GM19397 (cell line): ENCODE results near the gene ATP10A.
"Not testable (repeated sequence)": the region's sequence is repeated elsewhere in the genome, so short reads cannot be mapped to it uniquely, and the experiment has no call there.

ENCODE experiments used
- ATAC-seq: cut with Tn5 transposase; IDR thresholded peaks from one replicate; pipeline ENCODE4 v1.9.1; 2021; ENCODE audit warnings: mild to moderate bottlenecking, moderate library complexity; ENCODE audit not compliant: unreplicated experiment

Gene ATP10A

DNA sequence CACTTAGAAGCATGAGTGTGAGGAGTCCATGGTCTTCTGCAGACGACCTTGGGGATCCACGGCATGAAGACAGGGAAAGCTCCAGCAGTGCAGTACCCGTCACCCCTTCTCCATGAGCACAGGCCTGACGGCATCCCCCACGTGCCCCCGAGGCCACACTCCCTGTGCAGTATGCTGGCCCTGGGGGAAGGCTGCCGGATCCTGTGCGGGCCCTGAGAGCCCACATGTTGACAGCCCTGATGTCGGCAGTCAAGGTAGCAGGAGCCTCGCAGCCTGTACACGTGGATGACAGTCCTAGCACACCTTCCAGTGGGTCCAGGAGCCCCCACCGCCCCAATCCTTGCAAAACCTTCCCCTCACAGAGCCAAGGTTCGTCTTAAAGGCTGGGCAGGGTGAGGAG, 195.3 kb downstream of the ATP10A start:
- ATAC-seq, result no peak

DNA sequence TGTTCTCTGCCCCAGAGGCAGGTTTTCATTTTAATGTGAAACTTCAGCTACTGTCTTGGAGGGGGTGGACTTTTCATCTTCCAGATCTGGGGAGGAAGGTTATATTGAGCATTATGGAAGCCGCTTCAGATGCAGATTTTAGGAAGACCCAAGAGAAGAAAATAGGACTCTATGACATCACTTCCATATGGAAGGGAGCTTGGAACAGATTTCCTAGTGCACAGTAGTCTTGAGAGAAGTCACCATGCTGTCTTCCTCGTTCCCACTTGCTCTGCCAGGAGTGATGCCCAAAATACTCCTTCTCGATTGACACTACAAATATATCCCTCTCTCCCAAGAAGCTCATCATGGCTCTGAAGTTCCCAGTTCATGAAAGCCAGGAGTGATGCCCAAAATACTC, 197.2 kb downstream of the ATP10A start:
- ATAC-seq, result no peak

DNA sequence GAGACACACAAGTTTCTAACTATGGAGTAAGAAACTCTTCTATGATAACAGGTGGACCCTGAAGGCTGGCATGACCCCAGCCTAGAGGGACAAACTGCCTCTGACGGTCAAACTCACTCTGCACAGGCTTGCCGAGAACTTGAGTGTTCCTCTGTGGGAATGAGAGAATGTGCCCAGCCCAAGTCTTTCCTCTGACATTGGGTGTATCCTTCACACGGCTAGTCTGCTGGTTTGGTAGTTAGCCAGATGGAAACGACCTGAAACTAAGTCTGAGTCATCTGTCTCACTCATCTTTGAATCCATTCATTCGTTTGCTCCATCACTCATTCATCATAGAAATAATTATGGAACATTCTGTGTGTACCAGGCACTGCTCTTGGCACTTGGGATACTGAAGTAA, 198.4 kb downstream of the ATP10A start:
- ATAC-seq, result no peak

DNA sequence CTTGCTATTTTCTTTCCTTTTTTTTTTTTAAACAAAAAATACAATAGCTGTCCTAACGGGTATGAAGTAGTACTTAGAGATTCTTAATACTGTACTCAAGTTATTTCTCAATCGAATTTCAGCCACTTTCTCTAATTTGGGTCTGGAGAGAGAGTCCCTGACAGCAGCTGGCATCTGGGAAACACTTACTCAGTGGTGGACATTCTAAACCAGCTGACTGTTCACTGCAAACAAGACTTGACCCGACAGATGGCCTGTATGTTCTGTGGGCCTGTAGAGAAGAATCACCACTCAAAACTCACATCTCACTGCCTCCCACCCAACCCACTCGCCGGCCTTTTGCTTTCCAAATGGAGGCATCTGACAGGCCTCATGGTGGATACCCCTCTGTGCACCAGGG, 199.6 kb downstream of the ATP10A start:
- no peak for ATAC-seq

DNA sequence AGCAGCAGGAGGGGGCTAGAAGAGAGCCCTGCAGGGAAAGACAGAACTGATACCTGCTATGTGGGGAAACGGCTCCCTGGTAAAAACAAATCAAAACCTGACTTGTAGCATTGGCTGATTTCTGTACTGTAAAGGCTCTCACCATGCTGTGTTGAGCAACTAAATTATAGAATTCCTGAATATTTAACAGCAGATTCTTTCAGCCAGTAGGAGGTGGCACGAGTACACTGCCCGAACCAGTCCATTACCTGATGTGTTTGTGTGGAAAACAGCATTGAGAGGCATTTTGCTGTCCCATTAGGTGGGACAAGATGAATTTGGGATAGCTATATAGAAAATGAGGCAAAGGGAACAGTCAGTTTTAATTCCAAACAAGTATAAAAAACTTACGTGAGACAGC, 201.2 kb downstream of the ATP10A start:
- ATAC-seq, result no peak

DNA sequence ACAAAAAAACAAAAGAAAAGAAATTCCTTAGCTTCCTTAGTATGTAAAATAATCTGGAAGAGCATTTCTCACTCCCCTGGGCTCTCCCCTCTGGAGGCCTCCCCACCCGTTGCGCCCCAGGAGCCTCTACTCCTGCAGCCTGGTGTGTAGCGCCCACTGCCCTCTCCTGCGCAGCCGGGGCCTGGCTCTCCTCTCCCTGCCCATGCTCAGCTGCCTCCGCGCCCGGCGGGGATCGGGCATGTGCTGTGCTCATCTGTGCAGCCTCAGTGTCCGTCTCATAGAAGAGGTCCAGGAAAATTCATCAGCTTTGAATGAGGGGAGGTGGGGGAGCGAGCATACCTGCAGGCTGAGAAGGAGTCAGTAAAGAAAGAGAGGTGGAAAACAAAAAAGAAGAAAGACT, 203.9 kb downstream of the ATP10A start:
- ATAC-seq, result no peak

DNA sequence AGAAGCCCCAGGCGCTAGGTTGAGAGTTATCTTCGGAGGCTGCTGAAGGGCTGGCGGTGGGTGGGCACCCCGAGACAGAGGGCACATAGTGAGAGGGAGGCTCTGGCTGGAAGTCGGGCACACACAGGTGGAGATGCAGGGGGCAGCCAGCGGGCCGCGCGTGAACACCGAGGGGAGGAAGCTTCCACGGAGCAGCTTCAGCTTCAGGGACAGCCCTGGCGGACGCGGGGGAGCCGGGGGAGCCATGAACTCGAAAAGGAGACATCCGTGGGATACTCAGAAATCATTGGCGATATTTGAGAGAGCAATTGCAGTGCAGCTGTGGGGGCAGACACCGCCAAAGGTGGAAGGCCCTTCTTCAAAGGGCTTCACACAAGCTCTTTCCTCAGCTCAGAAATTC, 204.6 kb downstream of the ATP10A start:
- ATAC-seq, result no peak

DNA sequence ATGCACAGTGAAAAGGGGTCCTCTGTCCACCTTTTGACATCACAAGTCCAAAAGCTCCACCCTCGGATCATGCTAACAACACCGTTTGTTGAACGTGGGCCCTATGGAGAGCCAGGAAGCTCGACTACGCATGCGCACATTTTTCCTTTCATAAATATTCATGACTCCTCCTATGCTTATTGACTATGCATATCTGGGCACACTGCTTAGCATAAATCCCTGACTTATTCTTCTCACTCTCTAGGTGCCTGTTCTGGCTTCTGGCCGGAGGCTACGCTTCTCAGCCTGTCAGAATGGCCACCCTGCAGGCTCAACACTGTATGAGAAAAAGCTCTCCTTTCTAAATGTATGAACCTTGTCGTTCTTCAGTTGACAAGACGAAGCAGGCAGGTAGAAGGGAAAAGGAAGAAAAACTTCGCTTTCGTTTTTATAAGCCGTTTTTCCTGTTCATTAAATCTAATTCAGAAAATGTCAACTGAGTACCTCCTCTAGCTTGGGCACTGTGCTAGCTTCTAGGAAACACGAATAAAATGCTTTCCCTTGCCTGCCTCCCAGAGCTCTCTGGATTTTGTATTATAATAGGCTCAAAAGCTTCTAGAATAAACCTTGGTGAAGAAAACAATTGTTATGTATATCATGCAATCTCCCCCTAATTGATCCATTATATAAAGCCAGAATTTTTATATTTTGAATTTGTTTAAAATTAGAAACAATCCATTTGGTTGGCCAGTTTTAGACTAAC, 207.7 kb downstream of the ATP10A start:
- no peak for ATAC-seq

DNA sequence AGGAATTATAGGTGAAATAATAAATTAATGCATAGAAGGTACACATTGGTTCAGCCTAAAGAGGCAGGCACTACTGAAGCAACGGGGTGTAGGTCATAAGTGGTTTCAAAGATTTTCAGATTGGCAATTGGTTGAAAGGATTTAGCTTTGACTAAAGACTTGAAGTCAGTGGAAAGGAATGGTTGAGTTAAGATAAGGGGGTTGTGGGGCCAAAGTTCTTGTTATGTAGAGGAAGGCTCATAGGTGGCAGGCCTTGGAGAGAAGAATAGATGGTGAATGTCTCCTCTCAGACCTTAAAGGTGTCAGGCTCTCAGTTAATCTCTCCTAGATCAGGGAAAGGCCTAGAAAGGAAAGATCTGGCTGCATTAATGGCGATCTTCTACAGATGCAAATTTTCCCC, 209.8 kb downstream of the ATP10A start:
- no peak for ATAC-seq

DNA sequence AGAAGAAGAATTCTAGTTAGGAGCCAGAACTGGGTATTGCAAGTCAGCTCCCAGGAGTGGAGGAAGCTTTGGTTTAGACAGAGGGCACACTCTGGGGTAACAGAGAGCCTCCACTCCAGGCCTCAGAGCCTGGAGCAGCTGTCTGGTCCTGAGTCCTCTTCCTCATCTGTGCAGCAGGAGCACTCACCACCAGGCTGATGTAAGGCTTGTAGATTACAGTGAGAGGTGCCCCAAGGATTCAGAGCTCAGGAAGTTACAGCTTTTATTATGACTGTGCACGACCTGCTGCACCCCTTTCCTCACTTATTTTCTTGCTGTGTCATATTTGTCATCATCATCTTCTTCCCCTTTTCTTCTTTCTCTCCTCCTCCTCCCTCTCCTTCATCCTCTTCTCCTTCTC, 210.4 kb downstream of the ATP10A start:
- no peak for ATAC-seq

DNA sequence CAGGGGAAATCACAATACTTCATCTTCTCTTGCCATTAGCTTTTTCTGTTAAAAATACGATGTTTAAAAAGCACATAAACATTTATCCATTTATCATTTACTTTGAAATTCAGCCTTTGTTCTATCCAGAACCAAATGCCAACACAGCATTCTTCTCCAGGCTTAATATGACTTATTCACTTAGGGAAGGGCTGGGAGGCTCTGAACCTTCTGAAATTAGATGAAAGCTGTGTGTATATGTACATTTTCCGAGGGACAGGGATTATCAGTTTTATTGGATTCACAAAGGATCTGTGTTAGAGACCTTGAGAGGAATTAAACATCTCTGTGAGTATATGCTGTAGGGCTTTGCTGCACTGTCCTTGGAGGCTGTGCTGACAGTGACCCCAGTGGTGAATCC, 213.7 kb downstream of the ATP10A start:
- ATAC-seq, result no peak

DNA sequence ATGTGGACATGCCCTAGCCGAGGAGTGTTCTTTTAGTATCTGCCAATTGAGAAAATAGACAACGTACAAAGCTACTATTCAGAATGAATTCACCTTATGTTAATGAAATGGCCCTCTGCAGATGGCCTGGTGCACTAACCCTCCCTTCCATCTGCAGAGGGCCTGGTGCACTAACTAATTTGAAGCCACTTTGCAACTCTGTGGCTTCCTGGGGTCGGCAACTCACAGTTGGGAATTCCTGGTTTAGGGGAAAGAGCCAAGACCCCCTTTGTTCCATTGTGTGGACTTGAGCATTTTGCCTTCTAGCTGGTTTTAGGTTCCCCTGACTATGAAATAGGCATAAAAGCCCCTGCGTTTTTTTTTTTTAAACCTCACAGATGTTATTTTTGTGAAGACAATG, 220.0 kb downstream of the ATP10A start:
- ATAC-seq, result no peak

DNA sequence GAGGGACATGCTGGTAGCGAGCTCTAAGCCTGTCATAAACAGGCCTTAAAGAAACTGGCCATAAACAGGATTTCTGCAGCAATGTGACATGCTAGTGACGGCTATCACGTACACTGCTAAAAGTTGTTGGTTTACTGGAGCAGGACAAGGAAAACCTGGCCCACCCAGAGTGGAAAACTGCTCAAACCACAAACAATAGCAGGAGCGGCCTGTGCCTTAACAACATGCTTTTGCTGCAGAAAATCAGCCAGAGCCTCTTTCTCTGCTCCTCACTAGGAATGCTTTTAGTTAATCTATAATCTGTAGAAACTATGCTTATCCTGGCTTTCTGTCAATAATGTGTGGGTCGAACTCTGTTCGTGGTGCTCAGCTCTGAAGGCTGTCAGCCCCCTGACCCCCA, 221.4 kb downstream of the ATP10A start:
- no peak for ATAC-seq

DNA sequence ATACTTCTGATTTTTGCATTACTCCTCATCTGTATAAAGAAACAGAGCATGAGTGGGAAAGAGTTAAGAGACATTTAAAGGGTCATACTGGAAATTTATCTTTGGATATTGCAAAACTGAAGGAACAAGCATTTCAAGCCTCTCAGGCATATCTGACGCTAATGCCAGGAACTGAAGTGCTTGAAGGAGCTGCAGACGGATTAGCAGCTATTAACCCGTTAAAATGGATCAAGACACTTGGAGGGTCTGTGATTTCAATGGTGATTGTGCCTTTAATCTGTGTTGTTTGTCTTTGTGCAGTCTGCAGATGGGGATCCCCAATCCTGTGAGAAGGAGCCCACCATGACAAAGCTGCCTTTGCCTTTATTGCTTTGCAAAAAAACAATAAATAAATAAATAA, 221.8 kb downstream of the ATP10A start:
- ATAC-seq, result no peak

DNA sequence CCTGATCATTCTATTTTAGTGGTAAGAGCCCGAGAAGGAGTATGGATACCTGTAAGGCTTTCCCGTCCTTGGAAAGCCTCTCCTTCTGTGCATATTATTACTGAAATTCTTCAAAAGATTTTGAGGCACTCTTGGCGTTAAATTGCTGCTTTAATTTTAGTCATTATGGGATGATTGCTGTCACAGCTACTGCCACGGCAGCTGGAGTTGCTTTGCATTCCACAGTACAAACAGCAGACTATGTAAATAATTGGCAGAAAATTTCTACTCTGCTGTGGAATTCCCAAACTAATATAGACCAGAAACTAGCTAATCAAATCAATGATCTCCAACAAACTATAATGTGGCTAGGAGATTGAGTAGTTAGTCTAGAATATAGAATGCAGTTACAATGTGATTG, 222.2 kb downstream of the ATP10A start:
- ATAC-seq, result not testable (repeated sequence)

DNA sequence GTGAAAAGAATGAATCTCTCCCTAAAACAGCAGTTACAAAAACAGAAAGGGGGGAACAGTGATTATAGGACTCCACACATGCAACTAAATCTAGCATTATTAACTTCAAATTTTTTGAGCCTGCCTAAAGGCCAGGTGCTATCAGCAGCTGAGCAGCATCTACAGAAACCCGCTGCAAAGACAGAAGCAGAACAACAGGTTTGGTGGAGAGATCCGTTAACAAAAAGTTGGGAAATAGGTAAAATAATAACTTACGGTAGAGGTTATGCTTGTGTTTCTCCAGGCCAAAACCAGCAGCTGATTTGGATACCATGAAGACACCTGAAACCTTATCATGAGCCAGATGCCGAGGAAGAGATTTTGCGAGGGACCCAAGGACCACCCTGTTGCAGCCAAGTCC, 222.7 kb downstream of the ATP10A start:
- ATAC-seq, result no peak

DNA sequence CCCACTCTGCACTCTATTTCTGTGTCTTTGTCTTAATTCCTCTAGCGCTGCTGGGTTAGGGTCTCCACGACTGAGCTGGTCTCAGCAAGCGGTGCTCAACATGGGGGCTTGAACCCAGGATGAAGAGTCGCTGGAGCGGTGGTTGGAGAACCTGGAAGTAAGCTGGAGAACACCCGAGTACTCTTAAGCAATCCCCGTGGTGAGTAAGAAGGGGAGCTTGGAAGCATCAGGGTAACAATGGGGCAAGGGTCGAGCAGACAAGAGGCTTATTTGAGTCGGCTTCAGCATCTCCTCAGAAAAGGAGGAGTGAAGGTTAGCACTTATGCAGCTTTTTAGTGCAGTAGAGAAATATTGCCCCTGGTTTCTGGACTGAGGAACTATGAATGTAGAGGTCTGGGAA, 226.6 kb downstream of the ATP10A start:
- ATAC-seq, result not testable (repeated sequence)

DNA sequence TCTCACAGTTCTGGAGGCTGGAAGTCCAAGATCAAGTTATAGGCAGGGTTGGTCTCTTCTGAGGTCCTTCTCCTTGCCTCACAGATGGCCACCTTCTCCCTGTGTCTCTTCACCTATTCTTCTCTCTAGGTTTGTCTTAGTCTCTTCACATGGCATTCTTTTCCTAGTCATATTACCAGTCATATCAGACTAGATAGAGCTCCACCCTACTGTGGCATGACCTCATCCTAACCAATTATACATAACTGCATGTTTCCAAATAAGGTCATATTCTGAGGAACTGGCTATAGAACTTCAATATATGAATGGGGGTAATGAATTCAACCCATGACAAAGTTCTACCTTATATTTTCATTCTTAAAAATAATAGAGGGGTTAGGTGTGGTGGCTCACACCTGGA, 227.9 kb downstream of the ATP10A start:
- ATAC-seq, result no peak

DNA sequence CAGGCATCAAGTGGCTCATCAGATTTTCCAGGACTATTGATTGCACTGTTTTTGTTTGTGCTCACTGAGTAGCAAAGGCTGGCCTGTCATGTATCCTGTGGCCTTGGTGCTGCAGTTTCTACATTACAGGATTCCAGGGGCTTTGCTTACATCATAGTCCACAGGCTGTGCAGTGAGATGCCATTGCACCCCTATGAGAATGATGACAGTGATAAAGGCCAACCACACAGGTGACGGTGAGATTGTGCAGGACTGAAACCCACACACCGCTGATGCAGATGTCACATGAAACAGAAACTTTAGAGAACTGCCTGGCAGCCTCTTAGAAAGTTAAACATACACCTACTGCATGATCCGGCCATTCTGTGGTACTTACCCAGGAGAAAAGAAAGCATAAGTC, 229.3 kb downstream of the ATP10A start:
- no peak for ATAC-seq

DNA sequence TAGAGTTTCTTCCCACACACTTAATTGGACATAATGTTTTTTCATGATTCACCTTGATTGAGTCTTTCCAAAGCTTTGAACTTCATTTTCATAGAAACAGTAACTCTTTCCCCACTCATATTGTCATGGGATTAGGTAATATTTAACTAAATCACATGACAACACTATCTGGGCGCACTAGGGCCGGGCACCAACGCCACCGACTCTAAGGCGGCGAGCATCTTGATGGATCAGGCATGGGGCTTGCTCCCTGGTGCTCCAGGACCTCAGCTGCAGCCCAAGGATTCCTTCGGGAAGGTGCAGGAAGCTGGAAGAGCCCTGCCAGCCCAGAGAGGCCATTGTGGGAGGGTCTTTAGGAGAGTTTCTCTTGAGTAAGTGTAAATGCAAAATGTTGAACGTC, 231.2 kb downstream of the ATP10A start:
- no peak for ATAC-seq
